Neural cell (in vitro differentiated cells): ENCODE data around the gene OCSTAMP. TPM values are rescaled to one million over a fixed set of nuclear protein-coding genes. Genes with fewer than 3 reads are reported as not detected.

Experiments
- H2AFZ ChIP-seq: fragments of 200-600, 300-800 bp; sonication (generic), shearing (Covaris generic); 2 replicates; pipeline ENCODE4 v1.6.0; 2014; ENCODE audit warnings: low read depth, mild to moderate bottlenecking, antibody characterized with exemption, low read length, moderate library complexity
- H3F3A ChIP-seq: fragments of 200-600 bp; shearing (Covaris generic); 2 replicates; pipeline ENCODE4 v1.6.1; 2016; ENCODE audit warnings: mild to moderate bottlenecking, moderate library complexity, mixed read lengths, antibody characterized with exemption, low read length; ENCODE audit not compliant: insufficient read depth, poor library complexity, severe bottlenecking
- H3K27ac ChIP-seq: fragments of 200-600, 300-800 bp; sonication (generic), shearing (Covaris generic); 2 replicates; pipeline ENCODE4 v1.5.1; 2014; ENCODE audit warnings: mild to moderate bottlenecking, low read length, moderate library complexity
- H3K27me3 ChIP-seq: fragments of 300-800, 200-600 bp; sonication (generic), shearing (Covaris generic); 2 replicates; pipeline ENCODE4 v1.6.0; 2014; ENCODE audit warnings: mild to moderate bottlenecking, low read depth, low read length, moderate library complexity; ENCODE audit not compliant: insufficient read depth
- H3K36me3 ChIP-seq: fragments of 300-800, 200-600 bp; sonication (generic), shearing (Covaris generic); 2 replicates; pipeline ENCODE4 v1.5.1; 2014; ENCODE audit warnings: mild to moderate bottlenecking, antibody characterized with exemption, low read length, moderate library complexity; ENCODE audit not compliant: insufficient read depth
- H3K4me2 ChIP-seq: fragments of 300-800, 200-600 bp; sonication (generic), shearing (Covaris generic); 2 replicates; pipeline ENCODE4 v1.6.0; 2014; ENCODE audit warnings: mild to moderate bottlenecking, low read length
- H3K4me3 ChIP-seq: fragments of 300-800, 200-600 bp; sonication (generic), shearing (Covaris generic); 2 replicates; pipeline ENCODE4 v1.5.1; 2014; ENCODE audit warnings: mild to moderate bottlenecking, low read length, moderate library complexity
- H3K79me2 ChIP-seq: fragments of 200-600 bp; shearing (Covaris generic); replicated peaks from 2 replicates; pipeline ENCODE4 v1.6.0; 2014; ENCODE audit warnings: mild to moderate bottlenecking, low read length, moderate library complexity; ENCODE audit not compliant: insufficient read depth
- H3K9ac ChIP-seq: fragments of 300-800, 200-600 bp; sonication (generic), shearing (Covaris generic); 2 replicates; pipeline ENCODE4 v1.6.1; 2016; ENCODE audit warnings: mild to moderate bottlenecking, low read length, mixed read lengths
- H3K9me2 ChIP-seq: fragments of 200-600 bp; shearing (Covaris generic); 2 replicates; pipeline ENCODE4 v1.6.1; 2016; ENCODE audit warnings: mild to moderate bottlenecking, low read length, mixed read lengths; ENCODE audit not compliant: insufficient read depth
- H3K9me3 ChIP-seq: fragments of 200-600, 300-800 bp; sonication (generic), shearing (Covaris generic); 2 replicates; pipeline ENCODE4 v1.6.1; 2016; ENCODE audit warnings: mild to moderate bottlenecking, mixed run types, low read length, moderate library complexity, mixed read lengths
- H4K20me1 ChIP-seq: fragments of 200-600 bp; shearing (Covaris generic); 2 replicates; pipeline ENCODE4 v1.6.1; 2016; ENCODE audit warnings: mild to moderate bottlenecking, mixed run types; ENCODE audit not compliant: insufficient read depth
- EP300 ChIP-seq: fragments of 450-650 bp; conservative IDR thresholded peaks from 2 replicates; pipeline ENCODE4 v1.6.1; 2014; ENCODE audit warnings: antibody characterized with exemption, mild to moderate bottlenecking, moderate library complexity; ENCODE audit not compliant: poor library complexity, severe bottlenecking
- EZH2 ChIP-seq: fragments of 200-600, 300-800 bp; shearing (Covaris generic), sonication (generic); IDR thresholded peaks from 2 replicates; pipeline ENCODE4 v1.6.1; 2014; ENCODE audit warnings: antibody characterized with exemption, low read length, borderline replicate concordance, mild to moderate bottlenecking; ENCODE audit not compliant: insufficient read depth, poor library complexity, severe bottlenecking
- MXI1 ChIP-seq: fragments of 450-650 bp; conservative IDR thresholded peaks from 2 replicates; pipeline ENCODE4 v1.6.1; 2014; ENCODE audit warnings: antibody characterized with exemption, mild to moderate bottlenecking; ENCODE audit not compliant: poor library complexity, severe bottlenecking
- POLR2AphosphoS5 ChIP-seq: IDR thresholded peaks from 2 replicates; pipeline ENCODE4 v1.6.1; 2012
- RAD21 ChIP-seq: fragments of 450-650 bp; conservative IDR thresholded peaks from 2 replicates; pipeline ENCODE4 v1.6.1; 2014; ENCODE audit warnings: antibody characterized with exemption, mild to moderate bottlenecking, moderate library complexity
- SMC3 ChIP-seq: fragments of 450-650 bp; conservative IDR thresholded peaks from 2 replicates; pipeline ENCODE4 v1.6.1; 2014; ENCODE audit warnings: antibody characterized with exemption, mild to moderate bottlenecking, moderate library complexity; ENCODE audit not compliant: poor library complexity
- TAF1 ChIP-seq: IDR thresholded peaks from 2 replicates; pipeline ENCODE4 v1.6.1; 2012; ENCODE audit warnings: low read depth
- polyA plus RNA-seq: library from polyadenylated mRNA; depleted of rRNA; stranded (reverse); fragments of >200 nt; gene quantifications from 2 replicates; pipeline ENCODE4 v1.2.3, GENCODE V29; 2014
- TF ChIP-seq, protein P1 (sequence below): fragments of 450-650 bp; IDR thresholded peaks from 2 replicates; pipeline ENCODE4 v1.5.1; 2014; ENCODE audit warnings: antibody characterized with exemption, mild to moderate bottlenecking, moderate library complexity; ENCODE audit not compliant: poor library complexity, severe bottlenecking
- TF ChIP-seq, protein P2 (sequence below): IDR thresholded peaks from 2 replicates; pipeline ENCODE4 v1.6.1; 2012; ENCODE audit warnings: borderline replicate concordance

The OCSTAMP gene
- polyA plus RNA-seq, 1 donor from 2014 or later: not detected

DNA sequence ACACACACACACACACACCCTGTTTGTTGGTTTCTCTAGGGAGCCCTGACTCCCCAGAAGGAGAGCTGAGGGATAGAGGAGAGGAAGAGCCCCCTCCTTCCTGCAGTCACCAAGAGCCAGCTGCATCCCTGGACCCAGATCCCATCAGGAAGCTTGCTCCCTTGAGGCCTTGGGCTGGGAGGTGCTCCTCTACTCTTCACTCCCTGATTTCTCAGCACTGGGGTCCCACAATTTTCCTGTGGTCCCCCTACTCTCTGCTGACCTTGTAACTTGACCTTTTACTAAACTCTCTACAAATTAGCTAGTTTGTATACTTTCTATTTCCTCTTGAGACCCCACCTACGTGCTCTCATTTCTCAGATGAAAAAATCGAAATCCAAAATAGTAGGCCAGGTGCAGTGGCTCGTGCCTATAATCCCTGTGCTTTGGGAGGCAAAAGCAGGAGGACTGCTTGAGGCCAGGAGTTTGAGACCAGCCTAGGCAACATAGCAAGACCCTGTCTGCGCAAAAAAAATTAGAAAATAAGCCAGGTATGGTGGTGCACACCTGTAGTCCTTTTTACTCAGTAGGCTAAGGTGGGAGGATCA, 5.0 kb upstream of the OCSTAMP start:
- Histone ChIP-seq H3K4me2 (no peak overlapping the region), H3K9me2 (no peaks in the 10 kb centered on the region), H3K4me3 (no peak overlapping the region), H3K27me3 (no peaks in the 10 kb centered on the region), H4K20me1 (no peaks in the 10 kb centered on the region), H3F3A (no peaks in the 10 kb centered on the region), H3K79me2 (no peaks in the 10 kb centered on the region), H3K36me3 (no peaks in the 10 kb centered on the region), H3K27ac (no peak overlapping the region), H3K9ac (no peak overlapping the region), H2AFZ (no peak overlapping the region), H3K9me3 (no peaks in the 10 kb centered on the region)
- TF ChIP-seq SMC3: no peak
- no peak for TF ChIP-seq EZH2
- TF ChIP-seq, protein P1, sequence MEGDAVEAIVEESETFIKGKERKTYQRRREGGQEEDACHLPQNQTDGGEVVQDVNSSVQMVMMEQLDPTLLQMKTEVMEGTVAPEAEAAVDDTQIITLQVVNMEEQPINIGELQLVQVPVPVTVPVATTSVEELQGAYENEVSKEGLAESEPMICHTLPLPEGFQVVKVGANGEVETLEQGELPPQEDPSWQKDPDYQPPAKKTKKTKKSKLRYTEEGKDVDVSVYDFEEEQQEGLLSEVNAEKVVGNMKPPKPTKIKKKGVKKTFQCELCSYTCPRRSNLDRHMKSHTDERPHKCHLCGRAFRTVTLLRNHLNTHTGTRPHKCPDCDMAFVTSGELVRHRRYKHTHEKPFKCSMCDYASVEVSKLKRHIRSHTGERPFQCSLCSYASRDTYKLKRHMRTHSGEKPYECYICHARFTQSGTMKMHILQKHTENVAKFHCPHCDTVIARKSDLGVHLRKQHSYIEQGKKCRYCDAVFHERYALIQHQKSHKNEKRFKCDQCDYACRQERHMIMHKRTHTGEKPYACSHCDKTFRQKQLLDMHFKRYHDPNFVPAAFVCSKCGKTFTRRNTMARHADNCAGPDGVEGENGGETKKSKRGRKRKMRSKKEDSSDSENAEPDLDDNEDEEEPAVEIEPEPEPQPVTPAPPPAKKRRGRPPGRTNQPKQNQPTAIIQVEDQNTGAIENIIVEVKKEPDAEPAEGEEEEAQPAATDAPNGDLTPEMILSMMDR: no peak
- TF ChIP-seq MXI1: no peak
- no peak for TF ChIP-seq POLR2AphosphoS5
- TF ChIP-seq, protein P2, sequence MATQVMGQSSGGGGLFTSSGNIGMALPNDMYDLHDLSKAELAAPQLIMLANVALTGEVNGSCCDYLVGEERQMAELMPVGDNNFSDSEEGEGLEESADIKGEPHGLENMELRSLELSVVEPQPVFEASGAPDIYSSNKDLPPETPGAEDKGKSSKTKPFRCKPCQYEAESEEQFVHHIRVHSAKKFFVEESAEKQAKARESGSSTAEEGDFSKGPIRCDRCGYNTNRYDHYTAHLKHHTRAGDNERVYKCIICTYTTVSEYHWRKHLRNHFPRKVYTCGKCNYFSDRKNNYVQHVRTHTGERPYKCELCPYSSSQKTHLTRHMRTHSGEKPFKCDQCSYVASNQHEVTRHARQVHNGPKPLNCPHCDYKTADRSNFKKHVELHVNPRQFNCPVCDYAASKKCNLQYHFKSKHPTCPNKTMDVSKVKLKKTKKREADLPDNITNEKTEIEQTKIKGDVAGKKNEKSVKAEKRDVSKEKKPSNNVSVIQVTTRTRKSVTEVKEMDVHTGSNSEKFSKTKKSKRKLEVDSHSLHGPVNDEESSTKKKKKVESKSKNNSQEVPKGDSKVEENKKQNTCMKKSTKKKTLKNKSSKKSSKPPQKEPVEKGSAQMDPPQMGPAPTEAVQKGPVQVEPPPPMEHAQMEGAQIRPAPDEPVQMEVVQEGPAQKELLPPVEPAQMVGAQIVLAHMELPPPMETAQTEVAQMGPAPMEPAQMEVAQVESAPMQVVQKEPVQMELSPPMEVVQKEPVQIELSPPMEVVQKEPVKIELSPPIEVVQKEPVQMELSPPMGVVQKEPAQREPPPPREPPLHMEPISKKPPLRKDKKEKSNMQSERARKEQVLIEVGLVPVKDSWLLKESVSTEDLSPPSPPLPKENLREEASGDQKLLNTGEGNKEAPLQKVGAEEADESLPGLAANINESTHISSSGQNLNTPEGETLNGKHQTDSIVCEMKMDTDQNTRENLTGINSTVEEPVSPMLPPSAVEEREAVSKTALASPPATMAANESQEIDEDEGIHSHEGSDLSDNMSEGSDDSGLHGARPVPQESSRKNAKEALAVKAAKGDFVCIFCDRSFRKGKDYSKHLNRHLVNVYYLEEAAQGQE: no peak
- TF ChIP-seq EP300: no peak
- TF ChIP-seq RAD21: no peak
- TF ChIP-seq TAF1: no peak

DNA sequence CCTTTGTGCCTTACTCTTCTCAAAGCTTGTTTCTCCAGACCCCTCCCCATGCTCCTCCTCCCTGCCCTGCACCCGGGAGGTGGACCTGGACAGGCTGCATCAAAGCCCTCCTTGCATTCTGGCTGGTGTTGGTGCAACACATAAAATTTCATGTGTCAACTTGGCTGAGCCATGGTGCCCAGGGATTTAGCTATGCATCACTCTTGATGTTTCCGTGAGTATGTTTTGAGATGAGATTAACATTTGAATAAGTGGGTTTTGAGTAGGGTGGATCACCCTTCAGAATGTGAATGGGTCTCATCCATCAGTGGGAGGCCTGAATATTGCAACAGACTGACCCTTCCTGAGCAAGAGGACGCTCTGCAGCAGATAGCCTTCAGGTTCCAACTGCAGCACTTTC, 4.4 kb upstream of the OCSTAMP start:
- TF ChIP-seq TAF1: no peak
- TF ChIP-seq SMC3: no peak
- TF ChIP-seq, protein P1: no peak
- no peak for TF ChIP-seq EZH2
- TF ChIP-seq EP300: no peak
- no peak for TF ChIP-seq POLR2AphosphoS5
- TF ChIP-seq, protein P2: no peak
- TF ChIP-seq MXI1: no peak
- TF ChIP-seq RAD21: no peak
- Histone ChIP-seq H3K36me3 (no peaks in the 10 kb centered on the region), H4K20me1 (no peaks in the 10 kb centered on the region), H3K27ac (no peak overlapping the region), H3K79me2 (no peaks in the 10 kb centered on the region), H2AFZ (no peak overlapping the region), H3K4me3 (no peak overlapping the region), H3K9ac (no peak overlapping the region), H3K9me2 (no peaks in the 10 kb centered on the region), H3F3A (no peaks in the 10 kb centered on the region), H3K4me2 (no peak overlapping the region), H3K9me3 (no peaks in the 10 kb centered on the region), H3K27me3 (no peaks in the 10 kb centered on the region)
